ENCODE data around the gene RAB20.

Gene RAB20

DNA sequence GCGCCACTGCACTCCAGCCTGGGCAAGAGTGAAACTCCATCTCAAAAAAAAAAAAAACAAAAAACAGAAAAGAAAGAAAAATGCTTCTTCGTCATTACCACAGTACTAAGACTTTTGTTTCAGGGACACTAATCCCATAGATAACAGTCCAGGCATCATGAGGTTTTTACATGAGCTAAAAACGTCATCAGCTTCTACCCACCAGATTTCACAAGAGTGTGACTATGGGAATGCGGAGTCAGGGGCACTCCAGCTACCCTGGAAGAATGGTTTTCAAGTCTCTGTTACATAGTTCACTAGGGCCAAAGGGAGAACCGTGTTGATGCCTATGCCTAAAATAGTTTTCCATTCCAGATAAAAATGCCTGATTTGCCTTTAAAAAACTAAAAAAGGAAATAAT lies 33.2 kb downstream of the RAB20 start:
- DNase-seq = no peak

DNA sequence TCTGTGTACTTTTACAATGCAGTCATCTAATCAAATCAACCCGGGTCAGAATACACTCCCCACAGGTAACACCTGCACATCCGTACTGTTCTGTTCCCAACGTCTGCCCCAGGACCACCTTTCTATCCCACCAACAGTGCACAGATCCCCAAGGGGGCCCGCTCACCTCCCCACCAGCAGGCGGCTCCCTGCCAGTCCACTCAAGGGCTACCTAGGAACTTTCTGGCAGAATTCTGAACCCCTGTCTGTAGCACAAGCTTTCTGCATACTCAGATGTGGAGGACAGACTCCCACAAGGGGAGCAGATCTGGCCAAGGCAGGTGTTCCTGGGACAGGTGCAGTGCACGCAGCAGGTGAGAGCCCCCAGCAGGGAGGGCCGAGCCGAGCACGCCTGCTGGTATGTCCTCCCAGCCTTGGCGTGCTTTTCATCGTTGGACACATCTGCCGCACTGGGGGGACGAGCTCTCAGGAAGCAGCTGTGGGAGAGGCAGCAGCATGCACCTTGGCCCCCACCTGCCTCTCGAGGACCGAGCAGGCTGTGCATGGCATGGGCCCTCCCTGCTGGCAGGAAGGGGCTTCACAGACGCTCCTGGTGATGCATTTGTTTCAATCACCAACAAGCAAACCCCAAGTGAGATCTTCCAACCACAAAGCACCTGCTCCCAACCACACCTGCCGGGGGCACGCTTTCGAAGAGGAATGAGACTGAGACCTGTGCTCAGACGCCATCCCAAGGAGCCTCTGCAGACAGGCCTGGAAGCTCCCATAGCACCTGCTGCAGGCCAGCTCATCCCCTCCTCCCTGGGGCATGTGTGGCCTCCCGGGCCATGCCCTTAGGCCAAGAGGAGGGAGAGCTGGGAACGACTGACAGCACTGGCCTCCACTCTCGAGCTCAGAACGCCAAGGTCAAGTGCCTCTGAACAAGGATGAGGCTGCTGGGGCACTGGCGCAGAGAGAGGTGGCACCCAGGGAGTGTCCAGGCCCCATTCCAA lies 35.9 kb downstream of the RAB20 start:
- DNase-seq = no peak

DNA sequence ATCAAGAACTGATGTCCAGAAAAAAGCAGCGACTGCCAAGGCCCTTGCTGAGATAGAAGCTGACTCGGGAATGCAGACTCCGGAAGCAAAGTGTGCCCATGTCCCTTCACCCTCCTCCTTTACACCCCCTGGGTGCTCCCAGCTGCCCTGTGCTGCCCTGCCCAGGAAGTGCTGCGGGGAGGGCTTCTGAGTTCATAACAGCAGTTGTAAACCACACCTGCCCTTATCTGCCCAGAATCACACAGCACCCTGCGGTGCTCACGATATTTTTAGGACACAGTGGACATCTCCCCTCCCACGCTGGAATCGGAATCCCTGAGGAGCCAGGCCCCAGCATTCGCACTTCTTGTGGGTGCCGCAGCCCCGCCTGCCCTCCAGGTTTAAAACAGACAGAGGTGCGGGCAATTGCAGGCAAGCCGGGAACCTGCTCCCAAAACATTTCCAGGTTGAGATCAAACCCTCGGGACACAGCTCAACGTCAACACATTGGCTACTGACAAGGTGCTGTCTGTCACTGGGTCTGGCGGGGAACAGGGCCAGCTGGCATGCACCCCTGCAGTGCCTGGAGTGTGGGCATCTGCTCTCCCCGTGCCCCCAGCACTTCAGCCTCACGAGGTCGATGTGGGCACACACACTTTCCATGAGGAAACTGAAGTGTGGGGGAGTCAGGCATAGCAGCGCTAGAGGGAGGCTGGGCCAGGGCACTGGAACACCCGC lies 36.8 kb downstream of the RAB20 start:
- DNase-seq = no peak

- no peak for DNase-seq
Observed at GRCh38 chr13:110523838-110524540, 37.5 kb downstream of the RAB20 start.

DNA sequence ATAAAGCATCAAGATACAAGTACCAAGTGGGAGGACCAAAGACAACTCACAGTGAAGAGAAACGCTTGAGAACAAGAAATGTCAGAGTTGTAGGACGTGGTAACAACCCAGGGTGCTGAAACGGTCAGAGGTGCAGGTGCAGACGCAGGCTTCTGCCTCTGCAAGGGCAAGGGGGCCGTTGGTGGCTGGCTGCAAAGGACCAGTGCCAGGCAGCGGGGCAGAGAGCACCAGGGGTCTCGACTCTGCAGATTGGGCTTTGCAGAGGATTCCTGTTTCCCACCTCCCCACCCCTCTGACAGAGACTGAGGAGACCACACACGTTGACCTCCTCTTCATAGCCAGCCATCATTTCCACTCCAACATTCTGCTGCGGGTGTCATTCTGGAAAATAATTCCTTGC lies 38.3 kb downstream of the RAB20 start:
- no peak for DNase-seq

GRCh38 chr13:110522721-110523120 lies 38.8 kb downstream of the RAB20 start:
- DNase-seq = no peak

GRCh38 chr13:110521946-110522345 lies 39.6 kb downstream of the RAB20 start:
- DNase-seq = no peak

DNA sequence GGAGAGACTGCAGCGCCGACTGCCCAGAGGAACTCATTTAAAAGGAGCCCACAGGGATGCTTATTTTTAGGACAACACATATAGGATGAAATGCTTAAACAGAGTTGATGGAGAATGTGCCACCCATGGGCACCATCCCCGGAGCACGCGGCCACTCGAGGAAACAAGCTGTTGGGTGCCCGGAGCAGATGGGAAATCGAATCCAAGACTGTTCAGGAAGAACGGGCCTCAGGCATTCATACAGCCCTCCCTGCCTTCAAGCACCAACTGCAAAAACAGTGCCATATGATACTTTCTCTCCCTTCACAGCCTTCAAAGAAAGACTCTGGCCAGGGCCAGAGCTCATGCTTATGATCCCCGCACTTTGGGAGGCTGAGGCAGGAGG lies 40.2 kb downstream of the RAB20 start:
- DNase-seq = no peak

DNA sequence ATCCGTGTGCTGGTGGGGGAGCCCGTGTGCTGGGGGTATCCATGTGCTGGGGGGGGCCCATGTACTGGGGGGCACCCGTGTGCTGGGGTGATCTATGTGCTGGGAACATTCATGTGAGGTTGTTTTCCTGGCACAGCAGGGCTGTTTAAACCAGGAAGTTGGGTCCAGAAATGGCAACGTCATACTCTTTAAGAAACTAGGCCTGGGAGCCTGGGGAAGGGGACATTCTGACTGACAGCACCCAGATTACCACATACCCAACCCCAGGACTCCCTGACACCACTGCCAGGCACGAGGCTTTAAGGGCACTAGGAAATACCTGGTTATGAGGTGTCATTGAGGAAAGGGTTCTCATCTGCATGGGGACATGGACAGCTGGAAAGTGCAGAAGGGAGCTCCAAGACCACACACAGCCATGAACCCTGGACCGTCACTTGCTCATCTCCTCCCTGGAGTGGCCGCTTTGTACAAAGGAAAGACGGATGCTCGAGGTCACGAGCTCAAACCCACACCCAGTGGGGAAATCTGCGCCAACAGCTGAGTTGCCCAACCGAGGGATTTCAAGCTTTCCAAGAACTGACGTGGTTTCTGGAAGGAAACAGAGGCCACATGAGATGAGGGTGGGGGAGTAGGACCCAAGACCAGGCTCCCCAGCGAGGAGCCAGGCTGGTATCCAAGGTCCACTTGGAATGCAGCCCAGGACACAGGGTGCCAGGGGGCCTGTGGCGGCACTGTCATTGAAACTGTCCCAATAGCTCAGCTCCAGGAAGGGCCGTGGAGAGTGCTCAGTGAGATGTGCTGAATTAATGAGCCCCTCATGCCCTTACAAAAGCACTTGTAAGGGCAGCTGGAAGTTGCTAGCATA lies 40.9 kb downstream of the RAB20 start:
- no peak for DNase-seq

GRCh38 chr13:110519506-110519905 lies 42.0 kb downstream of the RAB20 start:
- no peak for DNase-seq

GRCh38 chr13:110519046-110519445 lies 42.5 kb downstream of the RAB20 start:
- no peak for DNase-seq

GRCh38 chr13:110518571-110518970 lies 43.0 kb downstream of the RAB20 start:
- no peak for DNase-seq

GRCh38 chr13:110518226-110518525 lies 43.3 kb downstream of the RAB20 start:
- no peak for DNase-seq

DNA sequence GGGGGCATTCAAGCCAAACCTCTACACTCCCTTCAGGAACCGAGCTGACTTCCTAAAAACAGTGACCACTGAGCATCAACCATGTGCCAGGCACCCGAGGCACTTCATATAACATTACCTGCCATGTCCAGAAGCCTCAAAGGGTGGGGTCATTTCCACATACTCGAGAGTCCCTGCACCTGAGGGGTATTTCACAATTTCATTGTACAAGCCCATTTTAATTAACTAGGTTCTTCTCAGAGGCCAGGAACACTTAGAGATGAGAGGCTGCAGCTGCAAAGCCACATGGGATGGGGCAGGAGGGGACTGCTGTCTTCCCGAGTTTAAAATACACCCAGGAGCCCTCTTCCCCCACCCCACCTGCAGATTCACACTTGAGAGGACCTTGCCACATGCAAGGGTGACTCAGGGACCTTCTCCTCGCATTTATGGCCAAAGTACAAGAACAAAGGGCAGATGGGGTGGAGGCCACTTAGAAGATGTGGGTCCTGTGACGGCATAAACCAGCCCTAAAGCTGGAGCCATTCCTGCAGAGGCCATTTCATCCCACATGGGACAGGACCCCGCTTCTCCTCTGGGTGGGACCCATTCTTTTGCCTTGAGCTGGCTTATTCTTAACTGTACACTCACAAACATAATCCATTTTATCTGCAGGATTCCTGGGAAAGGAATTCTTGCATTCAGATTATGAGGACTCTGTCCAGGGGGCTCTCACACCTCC lies 43.9 kb downstream of the RAB20 start:
- DNase-seq = no peak

- DNase-seq = no peak
Observed at GRCh38 chr13:110516500-110516899, 45.0 kb downstream of the RAB20 start.

GRCh38 chr13:110512198-110512740 lies 49.3 kb downstream of the RAB20 start:
- no peak for DNase-seq

DNA sequence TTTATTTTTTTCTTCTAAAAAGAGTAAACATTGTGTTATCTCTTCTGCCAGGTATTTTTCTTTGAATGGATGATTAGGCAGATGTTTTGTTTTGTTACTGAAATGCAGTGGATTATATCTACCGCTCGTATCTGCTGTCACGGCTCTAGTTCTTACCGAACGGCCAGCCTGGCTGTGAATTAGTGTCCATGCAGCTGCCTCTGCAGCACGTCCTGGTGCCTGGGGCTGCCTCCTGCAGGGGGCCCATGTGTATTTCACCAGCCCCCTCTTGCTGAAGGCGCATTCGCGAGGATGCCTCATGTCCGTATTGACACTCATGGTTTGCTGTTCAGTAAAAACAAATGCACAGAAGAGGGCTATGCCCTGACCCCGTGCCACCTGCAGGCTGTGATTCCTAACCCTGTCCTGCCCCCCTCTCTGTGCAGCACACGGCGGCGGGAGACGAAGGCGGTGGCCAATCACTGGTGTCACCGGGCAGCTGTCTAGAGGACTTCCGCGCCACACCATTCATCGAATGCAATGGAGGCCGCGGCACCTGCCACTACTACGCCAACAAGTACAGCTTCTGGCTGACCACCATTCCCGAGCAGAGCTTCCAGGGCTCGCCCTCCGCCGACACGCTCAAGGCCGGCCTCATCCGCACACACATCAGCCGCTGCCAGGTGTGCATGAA lies 49.9 kb downstream of the RAB20 start:
- no peak for DNase-seq

- DNase-seq = no peak
Observed at GRCh38 chr13:110509971-110510786, 51.3 kb downstream of the RAB20 start.

DNA sequence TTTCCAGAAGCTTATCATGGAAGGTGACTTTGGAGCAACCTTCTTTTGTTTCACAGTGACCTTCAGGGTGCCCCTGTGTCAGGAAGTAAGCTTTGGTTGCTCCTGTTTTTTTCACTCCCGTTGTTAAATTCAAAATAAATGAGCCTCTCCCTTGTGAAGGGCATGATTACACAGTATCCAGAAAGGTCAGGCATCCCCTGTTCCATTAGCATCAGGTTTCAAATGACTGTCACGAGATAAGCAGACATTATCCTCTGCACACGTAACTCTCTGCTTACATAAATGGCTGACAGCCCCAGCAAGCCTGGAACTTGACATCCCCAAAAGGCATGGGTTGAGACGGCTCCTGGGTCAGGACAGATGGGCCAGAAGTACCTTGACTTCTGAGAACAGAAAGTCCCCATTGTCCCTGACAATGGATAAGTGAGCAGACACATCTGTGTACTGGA lies 52.0 kb downstream of the RAB20 start:
- DNase-seq = no peak

Measured in NCI-H2227 treated with DMSO at 0.1 percent for 48 hours (cell line).